RCC 7860 (cell line): ENCODE results near the gene CPLANE2.
"Not testable (repeated sequence)": the region's sequence is repeated elsewhere in the genome, so short reads cannot be mapped to it uniquely, and the experiment has no call there.

ENCODE experiments used
- DNase-seq: peaks from one replicate; pipeline ENCODE4 v3.0.0-alpha.2; 2015; ENCODE audit warnings: low spot score
- FAIRE-seq: peaks from 2 replicates; lab custom pipeline; 2012; peaks lifted over from hg19 to GRCh38; lab: Jason Lieb, UNC

CPLANE2 gene

GRCh38 chr1:16210581-16210980 lies 26.4 kb downstream of the CPLANE2 start:
- FAIRE-seq: no peak

GRCh38 chr1:16209847-16210407 lies 27.1 kb downstream of the CPLANE2 start:
- FAIRE-seq (no peak), DNase-seq (no peak)

More at GRCh38 chr1:16210581-16210980, 26.4 kb downstream of the CPLANE2 start:
- no peak for DNase-seq

GRCh38 chr1:16209132-16209846 lies 27.7 kb downstream of the CPLANE2 start:
- no peak for FAIRE-seq
- no peak for DNase-seq

GRCh38 chr1:16208270-16208987 lies 28.6 kb downstream of the CPLANE2 start:
- peak; percentile 8 for DNase-seq
- FAIRE-seq: no peak

- DNase-seq: no peak
- FAIRE-seq: no peak
Measured at GRCh38 chr1:16207318-16208269, 29.4 kb downstream of the CPLANE2 start.

- FAIRE-seq: peak; percentile 25
Measured at GRCh38 chr1:16206547-16207317, 30.3 kb downstream of the CPLANE2 start.

GRCh38 chr1:16205891-16206546 lies 31.0 kb downstream of the CPLANE2 start:
- DNase-seq (no peak), FAIRE-seq (no peak)

More at GRCh38 chr1:16206547-16207317, 30.3 kb downstream of the CPLANE2 start:
- DNase-seq: peak; percentile 96

GRCh38 chr1:16205334-16205671 lies 31.7 kb downstream of the CPLANE2 start:
- FAIRE-seq: no peak

GRCh38 chr1:16204634-16205333 lies 32.2 kb downstream of the CPLANE2 start:
- DNase-seq: no peak
- FAIRE-seq: no peak

More at GRCh38 chr1:16205334-16205671, 31.7 kb downstream of the CPLANE2 start:
- no peak for DNase-seq

- no peak for FAIRE-seq
- DNase-seq: no peak
Measured at GRCh38 chr1:16204216-16204615, 32.8 kb downstream of the CPLANE2 start.

- FAIRE-seq: no peak
- no peak for DNase-seq
Measured at GRCh38 chr1:16203550-16203949, 33.4 kb downstream of the CPLANE2 start.

GRCh38 chr1:16202281-16203210 lies 34.4 kb downstream of the CPLANE2 start:
- DNase-seq (no peak), FAIRE-seq (no peak)

- no peak for FAIRE-seq
Measured at GRCh38 chr1:16199700-16200099, 37.3 kb downstream of the CPLANE2 start.

GRCh38 chr1:16199157-16199501 lies 37.9 kb downstream of the CPLANE2 start:
- DNase-seq (no peak), FAIRE-seq (no peak)

More at GRCh38 chr1:16199700-16200099, 37.3 kb downstream of the CPLANE2 start:
- no peak for DNase-seq

GRCh38 chr1:16198444-16199156 lies 38.4 kb downstream of the CPLANE2 start:
- FAIRE-seq: no peak
- peak; percentile 20 for DNase-seq

GRCh38 chr1:16196874-16197273 lies 40.1 kb downstream of the CPLANE2 start:
- DNase-seq: no peak
- no peak for FAIRE-seq

GRCh38 chr1:16196139-16196538 lies 40.8 kb downstream of the CPLANE2 start:
- not testable (repeated sequence) for FAIRE-seq, DNase-seq
